ENCODE measurements around the gene GRM8.

- TF ChIP-seq CTCF (IDR thresholded peaks at IDR 0.05) (no peak), POLR2A (IDR thresholded peaks at IDR 0.05) (no peak), EP300 (IDR thresholded peaks at IDR 0.05) (no peak), POLR2AphosphoS5 (IDR thresholded peaks at IDR 0.05) (no peak)
Measured at GRCh38 chr7:126489874-126490273, 762.9 kb downstream of the GRM8 start.

Measured in suprapubic skin (tissue), 4 donors.